Ascending aorta (tissue), 2 donors: ENCODE measurements around the gene FMO4. TPM values are rescaled to one million over a fixed set of nuclear protein-coding genes. Genes with fewer than 3 reads are reported as not detected.
"Not testable (repeated sequence)": the region's sequence is repeated elsewhere in the genome, so short reads cannot be mapped to it uniquely, and the experiment has no call there.

Source experiments
- DNase-seq, 2 donors: peaks; one replicate each; pipeline ENCODE4 v3.0.0-alpha.2; 2019; ENCODE audit warnings: low spot score in 2 of 2
- H3K27ac ChIP-seq, 2 donors: fragments of 200-600 bp; sonication (generic); one replicate each; pipeline ENCODE4 v1.5.1; 2016 to 2017; ENCODE audit warnings: mild to moderate bottlenecking in 1 of 2
- H3K27me3 ChIP-seq: fragments of 200-600 bp; sonication (generic); one replicate; pipeline ENCODE4 v1.5.1; 2017
- H3K36me3 ChIP-seq, 2 donors: fragments of 200-600 bp; sonication (generic); one replicate each; pipeline ENCODE4 v1.5.1; 2016
- H3K4me1 ChIP-seq, 2 donors: fragments of 200-600 bp; sonication (generic); one replicate each; pipeline ENCODE4 v1.5.1; 2016 to 2017; ENCODE audit warnings: mild to moderate bottlenecking in 1 of 2
- H3K4me3 ChIP-seq, 2 donors: fragments of 200-600 bp; sonication (generic); one replicate each; pipeline ENCODE4 v1.5.1; 2016 to 2017; ENCODE audit warnings: mild to moderate bottlenecking in 1 of 2
- H3K9me3 ChIP-seq, 2 donors: fragments of 200-600 bp; sonication (generic); one replicate each; pipeline ENCODE4 v1.5.1; 2016
- intact Hi-C: fragments of 100-400 bp; cut with DNase I; formaldehyde crosslinking; loops from one replicate; pipeline ENCODE4 v1.15.1; 2023
- total RNA-seq: library from RNA; depleted of rRNA; stranded (reverse); fragments of >200 nt; gene quantifications from one replicate; pipeline ENCODE4 v1.1.0, GENCODE V29; 2016
- TF ChIP-seq, protein P1 (sequence below), 3 experiments: fragments of 200-600 bp in 2 of 3; fragments of 450-650 bp in 1 of 3; sonication (generic) in 2 of 3; IDR thresholded peaks; one replicate each; pipeline ENCODE4 v1.5.1; 2016 to 2019; ENCODE audit warnings: antibody characterized with exemption in 3 of 3, mild to moderate bottlenecking in 1 of 3, moderate library complexity in 1 of 3

The FMO4 gene
- total RNA-seq, 1 donor from 2014 or later, result 30.1 TPM

DNA sequence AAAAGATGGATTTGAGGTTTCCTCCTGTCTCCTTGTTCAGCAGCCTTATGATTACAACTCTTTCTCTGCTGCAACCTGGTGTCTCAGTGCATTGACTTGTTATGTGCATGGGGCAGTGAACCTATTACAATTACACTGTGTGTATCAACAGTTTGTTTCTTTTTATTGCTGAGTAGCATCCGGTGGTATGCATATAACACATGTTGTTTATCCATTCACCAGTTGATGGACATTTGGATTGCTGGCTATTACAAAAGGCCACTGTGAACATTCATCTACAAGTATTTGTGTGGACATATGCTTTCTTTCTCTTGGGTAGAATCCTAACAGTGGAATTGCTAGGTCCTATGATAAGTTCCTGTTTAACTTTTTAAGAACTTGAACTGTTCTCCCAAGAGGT is 65.9 kb downstream of the FMO4 start:
- Histone ChIP-seq H3K36me3 (no peaks in the 10 kb centered on the region), H3K27ac (no peak overlapping the region), H3K9me3 (no peaks in the 10 kb centered on the region), H3K4me1 (no peaks in the 10 kb centered on the region), H3K27me3 (no peaks in the 10 kb centered on the region), H3K4me3 (no peak overlapping the region)
- intact Hi-C loops, result no loop called here
- TF ChIP-seq, protein P1, sequence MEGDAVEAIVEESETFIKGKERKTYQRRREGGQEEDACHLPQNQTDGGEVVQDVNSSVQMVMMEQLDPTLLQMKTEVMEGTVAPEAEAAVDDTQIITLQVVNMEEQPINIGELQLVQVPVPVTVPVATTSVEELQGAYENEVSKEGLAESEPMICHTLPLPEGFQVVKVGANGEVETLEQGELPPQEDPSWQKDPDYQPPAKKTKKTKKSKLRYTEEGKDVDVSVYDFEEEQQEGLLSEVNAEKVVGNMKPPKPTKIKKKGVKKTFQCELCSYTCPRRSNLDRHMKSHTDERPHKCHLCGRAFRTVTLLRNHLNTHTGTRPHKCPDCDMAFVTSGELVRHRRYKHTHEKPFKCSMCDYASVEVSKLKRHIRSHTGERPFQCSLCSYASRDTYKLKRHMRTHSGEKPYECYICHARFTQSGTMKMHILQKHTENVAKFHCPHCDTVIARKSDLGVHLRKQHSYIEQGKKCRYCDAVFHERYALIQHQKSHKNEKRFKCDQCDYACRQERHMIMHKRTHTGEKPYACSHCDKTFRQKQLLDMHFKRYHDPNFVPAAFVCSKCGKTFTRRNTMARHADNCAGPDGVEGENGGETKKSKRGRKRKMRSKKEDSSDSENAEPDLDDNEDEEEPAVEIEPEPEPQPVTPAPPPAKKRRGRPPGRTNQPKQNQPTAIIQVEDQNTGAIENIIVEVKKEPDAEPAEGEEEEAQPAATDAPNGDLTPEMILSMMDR (IDR thresholded peaks at IDR 0.05), result no peak
- DNase-seq, result no peak

DNA sequence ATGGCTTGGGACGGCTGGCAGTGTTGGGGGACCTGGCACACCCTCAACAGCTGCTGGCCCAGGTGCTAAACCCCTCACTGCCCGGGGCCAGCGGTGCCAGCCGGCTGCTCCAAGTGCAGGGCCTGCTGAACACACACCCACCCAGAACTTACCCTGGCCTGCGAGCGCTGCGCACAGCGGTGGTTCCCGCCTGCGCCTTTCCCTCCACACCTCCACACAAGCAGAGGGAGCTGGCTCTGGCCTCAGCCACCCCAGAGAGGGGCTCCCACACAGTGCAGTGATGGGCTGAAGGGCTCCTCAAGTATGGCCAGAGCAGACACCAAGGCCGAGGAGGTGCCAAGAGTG is 67.9 kb downstream of the FMO4 start:
- no peak for DNase-seq
- Histone ChIP-seq H3K27ac (no peak overlapping the region), H3K4me1 (no peaks in the 10 kb centered on the region), H3K9me3 (no peaks in the 10 kb centered on the region), H3K36me3 (no peaks in the 10 kb centered on the region), H3K4me3 (no peak overlapping the region), H3K27me3 (no peaks in the 10 kb centered on the region)
- intact Hi-C loops, result no loop called here
- TF ChIP-seq, protein P1 (IDR thresholded peaks at IDR 0.05), result no peak

DNA sequence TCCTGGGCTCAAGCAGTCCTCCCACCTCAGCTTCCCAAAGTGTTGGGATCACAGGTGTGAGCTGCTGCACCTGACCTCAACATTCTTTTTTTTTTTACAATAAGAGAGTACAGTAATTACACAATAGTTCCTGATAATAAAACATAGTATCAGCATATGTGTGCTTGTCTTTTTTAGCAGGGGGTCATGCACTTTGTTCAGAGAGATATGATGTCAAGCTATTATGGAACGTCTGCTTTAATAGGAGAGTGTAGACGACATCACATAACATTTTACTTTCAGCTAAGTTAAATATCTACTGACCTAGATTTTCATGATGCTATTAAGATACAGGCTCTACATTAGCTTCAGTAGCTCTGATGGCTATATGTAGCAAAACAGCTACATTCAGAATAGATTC is 70.5 kb downstream of the FMO4 start:
- H3K9me3 ChIP-seq, result no peaks in the 10 kb centered on the region
- H3K4me1 ChIP-seq, result no peaks in the 10 kb centered on the region
- H3K27me3 ChIP-seq, result no peaks in the 10 kb centered on the region
- H3K36me3 ChIP-seq, result no peaks in the 10 kb centered on the region
- intact Hi-C loops, result no loop called here
- no peak overlapping the region for H3K27ac ChIP-seq
- H3K4me3 ChIP-seq, result no peak overlapping the region
- TF ChIP-seq, protein P1 (IDR thresholded peaks at IDR 0.05), result no peak
- no peak for DNase-seq

DNA sequence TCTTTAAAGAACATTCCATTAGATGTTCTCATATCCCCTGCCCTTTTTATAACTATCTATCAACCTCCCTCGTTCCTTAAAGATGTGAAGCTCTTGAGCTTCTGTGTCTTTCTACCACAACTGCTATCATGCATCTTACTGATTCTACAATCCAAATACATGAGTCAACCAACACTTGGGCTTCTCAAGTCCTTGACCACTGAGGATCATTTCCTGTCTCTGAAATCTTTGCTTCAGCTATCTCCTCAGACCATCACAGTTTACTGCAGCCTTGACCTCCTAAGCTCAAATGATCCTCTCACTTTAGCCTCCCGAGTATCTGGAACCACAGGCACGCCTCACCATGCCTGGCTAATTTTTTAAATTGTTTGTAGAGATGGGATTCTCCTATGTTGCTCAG is 75.2 kb downstream of the FMO4 start:
- no peak for DNase-seq
- no peaks in the 10 kb centered on the region for H3K36me3 ChIP-seq
- H3K4me3 ChIP-seq, result no peak overlapping the region
- intact Hi-C loops, result no loop called here
- no peak overlapping the region for H3K27ac ChIP-seq
- H3K4me1 ChIP-seq, result no peaks in the 10 kb centered on the region
- TF ChIP-seq, protein P1 (IDR thresholded peaks at IDR 0.05), result no peak
- no peaks in the 10 kb centered on the region for H3K27me3 ChIP-seq
- H3K9me3 ChIP-seq, result no peaks in the 10 kb centered on the region

DNA sequence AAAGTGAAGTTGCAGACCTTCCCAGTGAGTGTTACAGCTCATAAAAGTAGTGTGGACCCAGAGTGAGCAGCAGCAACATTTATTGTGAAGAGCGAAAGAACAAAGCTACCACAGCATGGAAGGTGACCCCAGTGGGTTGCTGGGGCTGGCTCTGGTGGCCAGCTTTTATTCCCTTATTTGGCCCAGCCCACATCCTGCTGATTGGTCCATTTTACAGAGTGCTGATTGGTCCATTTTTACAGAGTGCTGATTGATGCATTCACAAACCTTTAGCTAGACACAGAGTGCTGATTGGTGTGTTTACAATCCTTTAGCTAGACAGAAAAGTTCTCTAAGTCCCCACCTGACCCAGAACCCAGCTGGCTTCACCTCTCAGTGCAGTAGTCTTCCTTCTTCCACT is 76.8 kb downstream of the FMO4 start:
- H3K36me3 ChIP-seq, DNase-seq, H3K4me3 ChIP-seq, H3K9me3 ChIP-seq, intact Hi-C loops, H3K27me3 ChIP-seq, H3K4me1 ChIP-seq, H3K27ac ChIP-seq: not testable (repeated sequence)

Other genes with a start within 250 kb of the FMO4 start
- gene FMO3, start 223.3 kb upstream of the FMO4 start, total RNA-seq, result 6.0 TPM
- 90.3 TPM for gene FMO2, start 128.9 kb upstream of the FMO4 start, total RNA-seq
- not detected for gene FMO1, start 65.7 kb upstream of the FMO4 start, total RNA-seq
- 46.3 TPM for gene PRRC2C, start 171.3 kb downstream of the FMO4 start, total RNA-seq